GM10248 (cell line): ENCODE measurements around the gene MYL7.

ENCODE experiments used
- CTCF ChIA-PET: fragments of 300-600 bp; sonication (Branson Sonifier 250); formaldehyde crosslinking; extraction: SDS; loops from one replicate; lab custom pipeline; 2021; ENCODE audit warnings: antibody characterized with exemption; lab: Yijun Ruan, JAX
- POLR2A ChIA-PET: fragments of 350-650 bp; sonication (Branson Sonifier 250); formaldehyde crosslinking; extraction: SDS; loops from one replicate; lab custom pipeline; 2020; ENCODE audit warnings: antibody characterized with exemption; lab: Yijun Ruan, JAX
- DNase-seq: peaks from one replicate; pipeline ENCODE4 v3.0.0; 2012; ENCODE audit errors: extremely low spot score
- CTCF ChIP-seq: IDR thresholded peaks from 2 replicates; pipeline ENCODE4 v1.5.1; 2012; ENCODE audit warnings: mild to moderate bottlenecking, low read depth; ENCODE audit errors: extremely low read depth, missing control alignments, control extremely low read depth

MYL7 gene

GRCh38 chr7:44159824-44160630 lies 18.9 kb upstream of the MYL7 start:
- ChIA-PET POLR2A (no interaction called here), CTCF (no interaction called here)
- DNase-seq: no peak
- TF ChIP-seq CTCF: no peak

- TF ChIP-seq CTCF: no peak
- POLR2A ChIA-PET: no interaction called here
- no peak for DNase-seq
- CTCF ChIA-PET: no interaction called here
These were observed 17.9 kb upstream of the MYL7 start for GRCh38 chr7:44158873-44159631.

GRCh38 chr7:44158096-44158872 lies 17.2 kb upstream of the MYL7 start:
- ChIA-PET POLR2A (no interaction called here), CTCF (no interaction called here)
- no peak for DNase-seq
- no peak for TF ChIP-seq CTCF

GRCh38 chr7:44157116-44158080 lies 16.3 kb upstream of the MYL7 start:
- TF ChIP-seq CTCF: no peak
- ChIA-PET CTCF (no interaction called here), POLR2A (interaction anchor here (0.6 kb wide), 1 partner anchor 76 kb away, joined by 4 read pairs; no protein-coding TSS in a partner anchor)
- DNase-seq: no peak

GRCh38 chr7:44156453-44157010 lies 15.4 kb upstream of the MYL7 start:
- ChIA-PET POLR2A (interaction anchor here (0.6 kb wide), 1 partner anchor 75 kb away, joined by 4 read pairs; no protein-coding TSS in a partner anchor), CTCF (no interaction called here)
- DNase-seq: no peak
- no peak for TF ChIP-seq CTCF
